HG02938 (cell line): ENCODE results near the gene MALRD1.

Experiments
- ATAC-seq: cut with Tn5 transposase; IDR thresholded peaks from one replicate; pipeline ENCODE4 v1.9.1; 2021; ENCODE audit warnings: mild to moderate bottlenecking, moderate library complexity; ENCODE audit not compliant: unreplicated experiment

Gene MALRD1

DNA sequence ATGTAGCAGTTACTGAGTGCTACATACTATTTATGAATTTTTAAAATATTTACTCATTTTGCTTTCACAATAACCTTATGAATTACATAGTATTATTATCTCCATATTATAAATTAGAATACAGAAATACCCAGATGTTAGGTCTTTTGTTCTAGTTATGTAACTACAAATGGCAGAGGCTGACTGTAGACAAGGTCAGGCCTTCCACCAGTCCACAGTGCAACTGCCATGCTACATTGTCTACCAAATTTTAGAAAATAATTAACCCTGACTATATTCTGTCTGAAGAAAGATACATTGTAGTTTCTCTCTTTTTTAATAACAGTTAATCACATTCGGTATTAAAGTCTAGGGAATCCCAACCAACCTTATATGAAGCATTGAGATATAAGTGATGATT, 280.9 kb downstream of the MALRD1 start:
- no peak for ATAC-seq

- ATAC-seq = no peak
Observed at GRCh38 chr10:19332304-19332703, 283.7 kb downstream of the MALRD1 start.

DNA sequence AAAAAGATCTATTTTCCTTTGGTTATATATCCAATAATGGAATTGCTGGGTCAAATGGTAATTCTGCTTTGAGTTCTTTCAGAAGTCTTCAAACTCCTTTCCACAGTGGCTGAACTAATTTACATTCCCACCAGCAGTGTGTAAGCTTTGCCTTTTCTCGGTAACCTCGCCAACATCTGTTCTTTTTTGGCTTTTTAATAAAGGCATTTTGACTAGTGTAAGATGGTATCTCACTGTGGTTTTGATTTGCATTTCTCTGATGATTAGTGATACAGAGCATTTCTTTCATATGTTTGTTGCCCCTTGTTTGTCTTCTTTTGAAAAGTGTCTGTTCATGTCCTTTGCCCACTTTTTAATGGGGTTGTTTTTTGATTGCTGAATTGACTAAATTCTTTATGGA, 285.0 kb downstream of the MALRD1 start:
- ATAC-seq = no peak

DNA sequence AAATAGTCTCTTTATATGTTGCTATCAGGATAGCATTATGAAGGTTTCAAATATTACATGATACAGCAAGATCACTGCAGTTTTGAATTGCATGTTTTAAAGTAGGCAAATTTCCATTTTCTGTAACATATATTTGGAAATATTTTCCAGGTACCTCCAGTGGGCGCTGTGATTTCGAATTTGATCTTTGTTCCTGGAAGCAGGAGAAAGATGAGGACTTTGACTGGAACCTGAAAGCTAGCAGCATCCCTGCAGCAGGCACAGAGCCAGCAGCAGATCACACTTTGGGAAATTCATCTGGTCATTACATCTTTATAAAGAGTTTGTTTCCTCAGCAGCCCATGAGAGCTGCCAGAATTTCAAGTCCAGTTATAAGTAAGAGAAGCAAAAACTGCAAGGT, 299.0 kb downstream of the MALRD1 start:
- ATAC-seq = no peak

- ATAC-seq = no peak
Observed at GRCh38 chr10:19367176-19367575, 318.6 kb downstream of the MALRD1 start.

DNA sequence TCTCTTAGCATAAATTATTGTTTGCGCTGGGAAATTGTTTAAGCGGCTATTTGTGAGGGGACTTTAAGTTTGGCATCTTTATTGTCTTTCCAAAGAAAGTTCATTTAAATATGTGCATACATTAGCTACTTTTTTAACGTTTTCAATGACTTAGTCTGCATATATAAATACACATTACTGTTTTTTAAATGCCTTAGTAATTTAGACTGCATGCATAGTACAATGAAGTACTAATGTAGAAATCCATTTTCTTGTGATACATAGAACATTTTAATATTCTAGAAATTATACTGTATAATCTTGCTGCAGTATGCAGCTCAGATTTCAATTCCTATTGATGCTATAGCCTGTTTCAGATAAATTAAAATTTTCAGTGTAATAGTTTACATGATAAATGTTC, 325.4 kb downstream of the MALRD1 start:
- no peak for ATAC-seq

GRCh38 chr10:19385846-19386450, 337.3 kb downstream of the MALRD1 start:
- no peak for ATAC-seq

- ATAC-seq = no peak
Observed at GRCh38 chr10:19408924-19409323, 360.3 kb downstream of the MALRD1 start.

DNA sequence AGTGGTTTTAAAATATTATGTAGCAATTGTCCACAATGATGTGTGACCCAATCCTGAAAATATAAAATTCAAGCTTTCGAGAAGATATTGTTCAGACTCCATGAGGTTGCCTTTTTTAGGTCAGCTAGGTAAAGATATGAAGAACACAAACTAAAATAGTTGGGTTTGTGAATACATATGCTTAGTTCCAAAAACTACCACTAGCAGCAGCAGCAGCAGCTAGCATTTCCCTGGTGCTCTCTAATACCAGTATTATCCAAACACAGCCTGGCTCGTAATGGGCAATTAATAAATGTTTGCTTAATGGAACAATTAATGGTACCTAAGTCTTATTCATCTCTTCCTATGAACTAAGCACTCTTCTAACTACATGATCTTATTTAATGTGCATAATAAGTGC, 362.5 kb downstream of the MALRD1 start:
- no peak for ATAC-seq

- ATAC-seq = no peak
Observed at GRCh38 chr10:19412531-19412930, 363.9 kb downstream of the MALRD1 start.

- ATAC-seq = no peak
Observed at GRCh38 chr10:19416164-19416563, 367.6 kb downstream of the MALRD1 start.

DNA sequence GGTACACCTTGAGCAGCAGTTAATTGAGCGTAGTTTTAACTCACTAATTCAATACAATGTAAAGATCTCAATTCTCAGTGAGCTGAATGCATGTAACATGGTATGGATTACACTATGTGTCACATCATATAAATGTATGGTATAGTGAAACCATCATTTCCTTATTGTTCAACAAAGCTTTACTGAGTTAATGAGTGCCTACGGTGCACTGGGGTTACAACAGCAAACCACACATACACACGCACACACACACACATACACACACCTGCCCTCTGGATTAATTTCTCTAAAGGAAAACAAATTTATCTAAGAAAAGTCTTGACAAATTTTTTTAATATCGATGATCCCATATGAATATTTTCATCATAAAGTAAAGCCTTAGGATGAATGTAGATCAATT, 369.1 kb downstream of the MALRD1 start:
- ATAC-seq = no peak

GRCh38 chr10:19421674-19422073, 373.1 kb downstream of the MALRD1 start:
- no peak for ATAC-seq

DNA sequence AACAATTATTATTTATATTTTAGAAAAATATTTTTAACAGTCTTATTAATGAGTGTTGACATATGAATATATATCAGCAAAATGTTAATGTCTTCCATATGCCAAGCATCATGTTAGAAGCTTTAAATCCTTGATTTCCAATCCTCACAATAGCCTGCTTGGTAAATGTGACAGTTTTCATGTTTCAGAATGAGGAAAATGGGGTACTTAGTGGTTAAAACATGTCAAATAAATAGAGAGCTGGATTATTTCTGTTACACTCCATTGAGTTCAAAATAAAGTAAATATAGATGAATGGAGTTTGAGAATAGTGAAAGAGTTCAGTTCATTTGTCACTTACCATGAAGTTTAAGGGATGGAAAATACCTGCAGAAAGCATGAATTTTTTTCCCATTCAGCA, 377.4 kb downstream of the MALRD1 start:
- no peak for ATAC-seq

DNA sequence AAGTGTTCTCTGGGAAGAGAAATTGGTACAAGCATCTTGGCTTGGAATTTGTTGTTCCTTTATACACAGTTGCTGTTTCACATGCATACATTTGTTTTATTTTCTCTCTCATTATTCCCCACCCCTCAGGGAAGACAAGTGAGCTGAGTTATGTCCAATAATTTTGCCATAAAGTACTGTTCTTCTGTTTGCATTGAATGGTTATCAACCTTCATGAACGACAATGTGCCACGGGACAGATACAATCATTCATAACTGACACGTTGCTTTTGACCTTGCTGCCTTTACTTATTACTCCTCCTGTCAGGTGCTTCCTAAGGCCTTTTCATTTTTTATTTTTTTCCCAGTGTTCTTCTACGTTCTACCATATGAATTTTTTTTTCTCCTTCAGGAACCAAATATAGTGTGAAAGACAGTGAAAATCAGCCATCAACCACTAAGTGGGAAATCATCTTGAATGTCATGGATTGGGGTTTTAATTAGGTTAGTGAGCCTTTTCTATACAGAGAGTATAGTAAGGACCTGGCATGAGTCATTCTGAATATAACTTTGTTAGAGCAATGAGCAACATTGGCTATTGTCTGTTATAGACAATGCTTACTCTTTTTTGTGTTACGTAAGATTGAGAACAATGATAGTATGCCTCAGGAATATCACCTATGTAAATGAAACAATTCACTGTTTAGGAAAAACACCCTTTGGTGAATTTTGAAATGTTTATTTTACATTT, 383.2 kb downstream of the MALRD1 start:
- ATAC-seq = no peak

DNA sequence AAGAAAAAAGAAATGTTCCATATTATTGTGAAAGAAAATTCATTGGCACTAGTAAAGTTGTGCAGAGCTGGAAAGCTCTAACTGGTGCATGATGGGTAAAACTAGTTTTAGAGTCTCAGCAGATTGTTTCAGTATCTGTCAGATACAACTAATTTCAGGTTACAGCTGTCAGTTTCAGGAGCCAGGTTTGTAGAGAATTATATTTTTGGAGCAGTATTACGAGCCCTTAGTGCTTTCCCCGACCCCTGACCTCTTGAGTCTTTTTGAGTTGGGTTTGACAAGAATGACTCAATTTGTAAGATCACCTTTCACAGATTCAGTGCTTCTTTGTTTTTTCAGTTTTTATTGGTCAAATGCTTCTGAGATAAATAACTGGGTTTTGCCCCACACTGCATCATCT, 401.3 kb downstream of the MALRD1 start:
- no peak for ATAC-seq

DNA sequence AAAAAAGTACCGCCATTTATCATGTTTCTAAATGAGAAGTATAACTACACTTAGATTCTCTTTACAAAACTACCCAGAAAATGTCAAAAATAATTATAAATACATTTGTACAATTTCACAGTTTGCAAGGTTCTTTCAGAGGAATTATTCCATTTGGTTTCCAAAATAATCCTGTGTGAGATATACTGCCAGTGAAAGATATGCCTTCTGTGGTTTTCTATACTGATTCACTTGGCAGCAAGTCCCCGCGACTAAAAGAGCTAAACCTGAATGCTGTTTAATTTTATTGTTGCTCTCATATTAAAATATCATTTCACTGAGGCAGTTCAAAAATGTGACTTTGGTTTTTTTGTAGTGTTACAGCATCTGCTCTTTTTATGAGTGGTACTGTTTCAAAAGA, 402.8 kb downstream of the MALRD1 start:
- no peak for ATAC-seq

DNA sequence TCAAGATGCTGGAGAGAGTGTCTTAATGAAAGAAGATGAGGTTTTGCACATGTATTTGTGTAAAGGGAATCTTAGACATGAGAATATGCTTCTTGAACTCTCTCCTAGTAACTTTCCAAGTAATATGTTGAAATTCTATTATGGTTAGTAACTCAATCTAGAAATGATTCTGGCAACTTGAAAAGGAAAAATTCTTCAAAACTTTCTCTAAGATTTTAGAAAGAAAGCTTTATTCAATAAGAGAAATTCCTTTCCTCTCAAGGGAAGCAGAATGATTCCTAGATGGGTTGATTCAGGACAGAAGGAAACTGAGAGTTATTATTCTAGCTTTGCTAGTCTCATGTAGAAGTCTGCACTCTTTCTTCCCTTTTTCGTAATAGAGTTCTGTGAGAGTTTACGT, 403.3 kb downstream of the MALRD1 start:
- ATAC-seq = no peak

- ATAC-seq = no peak
Observed at GRCh38 chr10:19453967-19454366, 405.4 kb downstream of the MALRD1 start.

- ATAC-seq = no peak
Observed at GRCh38 chr10:19461588-19461987, 413.0 kb downstream of the MALRD1 start.

GRCh38 chr10:19466709-19467108, 418.1 kb downstream of the MALRD1 start:
- no peak for ATAC-seq

DNA sequence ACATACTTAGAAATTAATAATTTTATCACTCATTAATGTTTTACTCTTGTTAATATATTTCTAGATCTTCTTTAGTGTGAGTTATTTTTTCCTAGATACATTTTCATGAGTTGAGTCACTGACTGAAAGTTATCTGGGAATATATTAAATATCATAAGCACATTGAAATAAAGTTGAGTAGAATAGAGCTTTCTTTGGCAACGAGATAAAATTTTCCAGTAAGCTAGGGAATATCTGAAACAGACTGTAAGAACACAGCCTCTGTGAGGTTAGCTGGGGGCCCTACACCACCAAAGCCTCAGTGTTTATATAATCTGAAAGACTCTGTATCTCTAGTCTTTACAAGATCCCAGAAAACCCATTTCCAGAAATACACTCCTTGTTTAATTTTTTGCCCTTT, 419.8 kb downstream of the MALRD1 start:
- no peak for ATAC-seq

- no peak for ATAC-seq
Observed at GRCh38 chr10:19469521-19469920, 420.9 kb downstream of the MALRD1 start.
